ENCODE measurements around the gene TBCE. TPM values are rescaled to one million over a fixed set of nuclear protein-coding genes. Genes with fewer than 3 reads are reported as not detected.

The TBCE gene
- polyA plus RNA-seq, 1 donor from 2014 or later, result 72.9 TPM

GRCh38 chr1:235450886-235451483 lies 83.8 kb downstream of the TBCE start:
- no peaks in the 10 kb centered on the region for H3K79me2 ChIP-seq (replicated peaks; ENCODE audit: insufficient read depth, low read length)
- H3K36me3 ChIP-seq (ENCODE audit: insufficient read depth, low read length), result peaks cover 6% of the 10 kb centered on the region
- H3K9me3 ChIP-seq (ENCODE audit: low read length), result no peaks in the 10 kb centered on the region
- H3K9ac ChIP-seq (ENCODE audit: low read length), result no peak overlapping the region
- no peaks in the 10 kb centered on the region for H4K20me1 ChIP-seq (ENCODE audit: insufficient read depth)
- no peak overlapping the region for H3K4me2 ChIP-seq (ENCODE audit: low read length)
- no peaks in the 10 kb centered on the region for H3K27me3 ChIP-seq (ENCODE audit: insufficient read depth, low read depth, low read length)
- H3K4me3 ChIP-seq (ENCODE audit: low read length), result no peak overlapping the region
- TF ChIP-seq, protein P1, sequence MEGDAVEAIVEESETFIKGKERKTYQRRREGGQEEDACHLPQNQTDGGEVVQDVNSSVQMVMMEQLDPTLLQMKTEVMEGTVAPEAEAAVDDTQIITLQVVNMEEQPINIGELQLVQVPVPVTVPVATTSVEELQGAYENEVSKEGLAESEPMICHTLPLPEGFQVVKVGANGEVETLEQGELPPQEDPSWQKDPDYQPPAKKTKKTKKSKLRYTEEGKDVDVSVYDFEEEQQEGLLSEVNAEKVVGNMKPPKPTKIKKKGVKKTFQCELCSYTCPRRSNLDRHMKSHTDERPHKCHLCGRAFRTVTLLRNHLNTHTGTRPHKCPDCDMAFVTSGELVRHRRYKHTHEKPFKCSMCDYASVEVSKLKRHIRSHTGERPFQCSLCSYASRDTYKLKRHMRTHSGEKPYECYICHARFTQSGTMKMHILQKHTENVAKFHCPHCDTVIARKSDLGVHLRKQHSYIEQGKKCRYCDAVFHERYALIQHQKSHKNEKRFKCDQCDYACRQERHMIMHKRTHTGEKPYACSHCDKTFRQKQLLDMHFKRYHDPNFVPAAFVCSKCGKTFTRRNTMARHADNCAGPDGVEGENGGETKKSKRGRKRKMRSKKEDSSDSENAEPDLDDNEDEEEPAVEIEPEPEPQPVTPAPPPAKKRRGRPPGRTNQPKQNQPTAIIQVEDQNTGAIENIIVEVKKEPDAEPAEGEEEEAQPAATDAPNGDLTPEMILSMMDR (IDR thresholded peaks at IDR 0.05; ENCODE audit: poor library complexity, severe bottlenecking), result no peak
- TF ChIP-seq TAF1 (IDR thresholded peaks at IDR 0.05; ENCODE audit: low read depth) (no peak), EP300 (conservative IDR thresholded peaks at IDR 0.05; ENCODE audit: poor library complexity, severe bottlenecking) (no peak), EZH2 (IDR thresholded peaks at IDR 0.05; ENCODE audit: borderline replicate concordance, insufficient read depth, low read length, poor library complexity, severe bottlenecking) (no peak), POLR2AphosphoS5 (IDR thresholded peaks at IDR 0.05) (no peak), SMC3 (conservative IDR thresholded peaks at IDR 0.05; ENCODE audit: poor library complexity) (no peak), MXI1 (conservative IDR thresholded peaks at IDR 0.05; ENCODE audit: poor library complexity, severe bottlenecking) (no peak), RAD21 (conservative IDR thresholded peaks at IDR 0.05) (no peak)
- TF ChIP-seq, protein P2, sequence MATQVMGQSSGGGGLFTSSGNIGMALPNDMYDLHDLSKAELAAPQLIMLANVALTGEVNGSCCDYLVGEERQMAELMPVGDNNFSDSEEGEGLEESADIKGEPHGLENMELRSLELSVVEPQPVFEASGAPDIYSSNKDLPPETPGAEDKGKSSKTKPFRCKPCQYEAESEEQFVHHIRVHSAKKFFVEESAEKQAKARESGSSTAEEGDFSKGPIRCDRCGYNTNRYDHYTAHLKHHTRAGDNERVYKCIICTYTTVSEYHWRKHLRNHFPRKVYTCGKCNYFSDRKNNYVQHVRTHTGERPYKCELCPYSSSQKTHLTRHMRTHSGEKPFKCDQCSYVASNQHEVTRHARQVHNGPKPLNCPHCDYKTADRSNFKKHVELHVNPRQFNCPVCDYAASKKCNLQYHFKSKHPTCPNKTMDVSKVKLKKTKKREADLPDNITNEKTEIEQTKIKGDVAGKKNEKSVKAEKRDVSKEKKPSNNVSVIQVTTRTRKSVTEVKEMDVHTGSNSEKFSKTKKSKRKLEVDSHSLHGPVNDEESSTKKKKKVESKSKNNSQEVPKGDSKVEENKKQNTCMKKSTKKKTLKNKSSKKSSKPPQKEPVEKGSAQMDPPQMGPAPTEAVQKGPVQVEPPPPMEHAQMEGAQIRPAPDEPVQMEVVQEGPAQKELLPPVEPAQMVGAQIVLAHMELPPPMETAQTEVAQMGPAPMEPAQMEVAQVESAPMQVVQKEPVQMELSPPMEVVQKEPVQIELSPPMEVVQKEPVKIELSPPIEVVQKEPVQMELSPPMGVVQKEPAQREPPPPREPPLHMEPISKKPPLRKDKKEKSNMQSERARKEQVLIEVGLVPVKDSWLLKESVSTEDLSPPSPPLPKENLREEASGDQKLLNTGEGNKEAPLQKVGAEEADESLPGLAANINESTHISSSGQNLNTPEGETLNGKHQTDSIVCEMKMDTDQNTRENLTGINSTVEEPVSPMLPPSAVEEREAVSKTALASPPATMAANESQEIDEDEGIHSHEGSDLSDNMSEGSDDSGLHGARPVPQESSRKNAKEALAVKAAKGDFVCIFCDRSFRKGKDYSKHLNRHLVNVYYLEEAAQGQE (IDR thresholded peaks at IDR 0.05; ENCODE audit: borderline replicate concordance), result no peak
- no peaks in the 10 kb centered on the region for H3K9me2 ChIP-seq (ENCODE audit: insufficient read depth, low read length)
- no peak overlapping the region for H3K27ac ChIP-seq (ENCODE audit: low read length)
- no peak overlapping the region for H2AFZ ChIP-seq (ENCODE audit: low read depth, low read length)
- no peaks in the 10 kb centered on the region for H3F3A ChIP-seq (ENCODE audit: insufficient read depth, low read length, poor library complexity, severe bottlenecking)

GRCh38 chr1:235454021-235454420 lies 86.8 kb downstream of the TBCE start:
- Histone ChIP-seq H3K27ac (ENCODE audit: low read length) (no peak overlapping the region), H3K79me2 (replicated peaks; ENCODE audit: insufficient read depth, low read length) (no peaks in the 10 kb centered on the region), H3K9me3 (ENCODE audit: low read length) (no peaks in the 10 kb centered on the region), H3K27me3 (ENCODE audit: insufficient read depth, low read depth, low read length) (no peaks in the 10 kb centered on the region), H3F3A (ENCODE audit: insufficient read depth, low read length, poor library complexity, severe bottlenecking) (no peaks in the 10 kb centered on the region), H3K4me2 (ENCODE audit: low read length) (no peak overlapping the region), H3K9ac (ENCODE audit: low read length) (no peak overlapping the region), H3K4me3 (ENCODE audit: low read length) (no peak overlapping the region), H3K9me2 (ENCODE audit: insufficient read depth, low read length) (no peaks in the 10 kb centered on the region), H2AFZ (ENCODE audit: low read depth, low read length) (no peak overlapping the region), H3K36me3 (ENCODE audit: insufficient read depth, low read length) (peaks cover 6% of the 10 kb centered on the region), H4K20me1 (ENCODE audit: insufficient read depth) (no peaks in the 10 kb centered on the region)
- no peak for TF ChIP-seq RAD21 (conservative IDR thresholded peaks at IDR 0.05)
- no peak for TF ChIP-seq POLR2AphosphoS5 (IDR thresholded peaks at IDR 0.05)
- TF ChIP-seq TAF1 (IDR thresholded peaks at IDR 0.05; ENCODE audit: low read depth), result no peak
- TF ChIP-seq, protein P2 (IDR thresholded peaks at IDR 0.05; ENCODE audit: borderline replicate concordance), result no peak

Measured in neural cell (in vitro differentiated cells).